GM18519 (cell line): ENCODE results near the gene NPC1L1.
"Not testable (repeated sequence)": the region's sequence is repeated elsewhere in the genome, so short reads cannot be mapped to it uniquely, and the experiment has no call there.

Source experiments
- ATAC-seq: cut with Tn5 transposase; IDR thresholded peaks from one replicate; pipeline ENCODE4 v1.9.1; 2021; ENCODE audit warnings: mild to moderate bottlenecking, moderate library complexity; ENCODE audit not compliant: unreplicated experiment, low FRiP score

NPC1L1 gene

GRCh38 chr7:44508328-44509030, 32.7 kb downstream of the NPC1L1 start:
- ATAC-seq, result no peak

GRCh38 chr7:44506592-44507288, 34.4 kb downstream of the NPC1L1 start:
- not testable (repeated sequence) for ATAC-seq

GRCh38 chr7:44505595-44505994, 35.5 kb downstream of the NPC1L1 start:
- no peak for ATAC-seq

- no peak for ATAC-seq
These were observed 42.7 kb downstream of the NPC1L1 start for GRCh38 chr7:44498230-44498954.

GRCh38 chr7:44497155-44498027, 43.7 kb downstream of the NPC1L1 start:
- no peak for ATAC-seq

- ATAC-seq, result no peak
These were observed 44.7 kb downstream of the NPC1L1 start for GRCh38 chr7:44496385-44496784.

GRCh38 chr7:44494960-44495359, 46.2 kb downstream of the NPC1L1 start:
- no peak for ATAC-seq

GRCh38 chr7:44491229-44491628, 49.9 kb downstream of the NPC1L1 start:
- no peak for ATAC-seq

GRCh38 chr7:44490351-44491200, 50.6 kb downstream of the NPC1L1 start, which contains the start of gene NUDCD3:
Gene NUDCD3 (minus strand): TSS chr7:44490658. CDS start chr7:44490600, 58 bp downstream.
- ATAC-seq, result peak; percentile 78

GRCh38 chr7:44489955-44490350, 51.2 kb downstream of the NPC1L1 start:
- ATAC-seq, result peak; percentile 8

- no peak for ATAC-seq
These were observed 52.2 kb downstream of the NPC1L1 start for GRCh38 chr7:44488955-44489354.

- no peak for ATAC-seq
These were observed 54.4 kb downstream of the NPC1L1 start for GRCh38 chr7:44486693-44487092.

- no peak for ATAC-seq
These were observed 55.1 kb downstream of the NPC1L1 start for GRCh38 chr7:44486001-44486400.

GRCh38 chr7:44484482-44485313, 56.4 kb downstream of the NPC1L1 start:
- ATAC-seq, result no peak

GRCh38 chr7:44482502-44483485, 58.3 kb downstream of the NPC1L1 start:
- no peak for ATAC-seq

- ATAC-seq, result no peak
These were observed 63.2 kb downstream of the NPC1L1 start for GRCh38 chr7:44477938-44478337.

- peak; percentile 55 for ATAC-seq
These were observed 63.9 kb downstream of the NPC1L1 start for GRCh38 chr7:44477063-44477830.
